ENCODE data around the gene SLC6A14. TPM values are rescaled to one million over a fixed set of nuclear protein-coding genes. Genes with fewer than 3 reads are reported as not detected.

The SLC6A14 gene
- total and polyA plus RNA-seq, 2 experiments from 2014 or later = 0.05 to 2.7 TPM

Small RNAs within 50 kb of the gene (small RNA-seq; reads per million reads assigned to genes)
- gene RNU6-154P = not detected

Other genes with a start within 250 kb of the SLC6A14 start
- gene CT83, start 26.4 kb downstream of the SLC6A14 start, total RNA-seq = not detected in 2 replicates
- not detected in 2 replicates for gene CT83, start 26.4 kb downstream of the SLC6A14 start, polyA plus RNA-seq

Measured in hepatocyte (in vitro differentiated cells).